HG03139 (cell line): ENCODE results near the gene RIMBP3B.
"Not testable (repeated sequence)": the region's sequence is repeated elsewhere in the genome, so short reads cannot be mapped to it uniquely, and the experiment has no call there.

Experiments used
- ATAC-seq: cut with Tn5 transposase; IDR thresholded peaks from one replicate; pipeline ENCODE4 v1.9.1; 2021; ENCODE audit not compliant: unreplicated experiment

The RIMBP3B gene

GRCh38 chr22:21383701-21384467 lies at the start of gene RIMBP3B:
Gene RIMBP3B, plus strand, starts transcription at chr22:21383751. Its CDS starts 108 bp downstream, at chr22:21383859.
- peak; percentile 60 for ATAC-seq

DNA sequence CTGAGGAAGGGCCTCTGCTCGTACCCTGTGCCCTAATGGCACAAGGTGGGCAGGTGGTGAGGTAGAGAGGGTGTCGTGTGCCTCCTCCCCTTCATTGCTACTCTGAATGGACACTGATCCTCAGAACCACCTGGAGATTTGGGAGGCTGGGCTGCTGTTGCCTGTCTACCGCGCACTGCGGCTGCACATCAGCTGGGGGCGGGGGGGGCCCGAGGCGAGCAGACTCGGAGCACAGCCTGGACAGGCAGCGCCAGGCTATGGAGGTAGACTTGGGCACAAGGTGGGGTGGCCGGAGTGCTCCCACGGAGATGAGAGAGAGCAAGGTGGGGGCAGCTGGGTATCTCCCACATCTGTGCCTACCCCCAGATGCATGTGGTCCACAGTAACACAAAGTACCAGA lies 26.0 kb upstream of the RIMBP3B start:
- not testable (repeated sequence) for ATAC-seq

GRCh38 chr22:21360525-21360924 lies 23.0 kb upstream of the RIMBP3B start:
- not testable (repeated sequence) for ATAC-seq

DNA sequence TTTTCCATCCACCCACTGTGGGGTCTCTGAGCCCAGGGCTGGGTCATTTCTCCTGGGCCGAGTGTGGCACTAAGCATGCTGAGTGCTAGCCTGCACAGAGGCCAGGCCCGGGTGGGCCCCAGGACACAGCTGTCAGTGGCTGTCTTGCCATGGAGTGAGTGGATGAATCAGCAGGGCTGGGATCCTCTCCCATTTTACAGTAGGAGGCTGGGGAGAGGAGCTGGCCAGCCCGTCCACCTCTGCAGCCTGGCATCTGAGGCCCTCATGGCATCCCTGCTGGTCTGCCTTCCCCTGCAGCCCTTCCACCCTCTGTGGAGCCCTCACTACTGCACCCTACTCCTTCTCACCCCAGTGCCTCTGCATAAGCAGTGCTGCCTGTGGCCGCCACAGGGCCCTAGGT lies 21.1 kb upstream of the RIMBP3B start:
- ATAC-seq, result not testable (repeated sequence)

DNA sequence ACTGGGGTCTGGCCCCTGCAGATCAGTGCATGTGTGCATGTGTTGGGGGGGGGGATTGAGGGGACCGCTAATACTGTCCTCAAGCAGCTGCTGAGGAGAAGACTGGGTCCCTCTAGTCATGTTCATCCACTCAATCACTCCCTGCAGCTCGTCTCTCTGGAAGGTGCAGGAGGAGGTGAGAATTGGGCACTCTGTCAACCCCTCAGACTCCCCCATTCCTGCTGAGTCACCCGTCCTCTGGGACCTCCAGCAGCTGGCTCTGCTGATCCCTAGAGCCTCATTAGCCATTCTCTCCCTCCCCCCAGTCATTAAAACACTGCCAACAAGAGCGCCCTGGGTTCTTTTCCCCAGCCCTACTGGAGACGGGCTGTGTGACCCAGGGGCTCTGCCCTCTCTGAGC lies 20.5 kb upstream of the RIMBP3B start:
- ATAC-seq, result not testable (repeated sequence)

- not testable (repeated sequence) for ATAC-seq
Measured at GRCh38 chr22:21363803-21364202, 19.7 kb upstream of the RIMBP3B start.

- not testable (repeated sequence) for ATAC-seq
Measured at GRCh38 chr22:21364362-21364761, 19.2 kb upstream of the RIMBP3B start.

DNA sequence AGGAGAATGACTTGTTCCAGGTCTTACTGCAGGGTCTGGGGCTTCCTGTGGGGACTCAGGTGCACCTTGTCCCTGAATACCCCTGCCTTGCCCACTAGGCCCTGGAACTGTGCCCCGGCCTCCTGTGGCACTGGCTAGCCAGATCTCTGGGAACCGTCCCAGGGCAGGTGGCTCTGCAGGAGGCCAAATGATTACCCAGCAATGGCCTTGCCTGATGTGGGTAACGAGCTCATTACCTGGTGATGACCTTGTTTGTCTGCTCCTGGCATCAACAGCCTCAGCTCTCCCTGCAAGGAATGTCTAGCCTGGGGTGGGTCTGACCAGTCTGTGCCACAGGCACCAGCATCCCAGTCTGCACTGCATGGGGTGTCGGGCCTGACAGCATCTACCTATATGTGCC lies 18.2 kb upstream of the RIMBP3B start:
- not testable (repeated sequence) for ATAC-seq

DNA sequence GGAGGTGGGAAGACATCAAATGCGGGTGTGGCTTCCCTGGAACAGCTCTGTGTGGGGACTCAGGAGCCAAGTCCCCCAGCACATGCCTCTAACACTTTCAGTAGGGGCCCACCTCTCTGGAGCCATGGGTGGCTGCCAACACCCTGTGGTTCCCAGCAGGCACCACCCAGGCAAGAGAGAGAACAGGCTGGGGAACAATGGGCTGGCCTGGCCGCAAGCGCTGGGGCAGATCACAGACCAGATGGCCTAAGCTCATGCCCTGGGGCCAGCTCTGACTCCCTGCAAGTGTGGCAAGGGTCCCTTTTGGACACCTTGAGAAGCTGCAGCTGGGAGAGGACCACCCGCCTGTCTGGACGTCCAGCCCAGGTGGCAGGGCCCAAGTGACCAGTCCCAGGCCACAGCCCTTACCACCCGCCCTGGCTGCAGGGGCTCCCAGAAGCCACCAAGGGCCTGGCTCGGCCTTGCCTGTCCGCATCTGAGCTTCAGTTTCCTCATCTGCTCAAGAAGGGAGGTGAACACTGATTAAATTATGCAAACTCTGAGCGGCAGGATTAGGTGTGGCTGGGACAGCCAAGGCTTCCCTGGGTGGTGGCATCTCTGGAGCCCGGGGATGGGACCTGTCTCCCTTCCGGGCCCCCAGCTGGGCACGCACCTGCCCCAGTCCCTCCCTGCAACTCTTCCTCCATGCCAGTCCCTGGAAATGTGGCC lies 14.8 kb upstream of the RIMBP3B start:
- not testable (repeated sequence) for ATAC-seq

- not testable (repeated sequence) for ATAC-seq
Measured at GRCh38 chr22:21375880-21376279, 7.7 kb upstream of the RIMBP3B start.

GRCh38 chr22:21384468-21385357 lies 1.2 kb downstream of the RIMBP3B start:
- peak; percentile 29 for ATAC-seq

GRCh38 chr22:21389480-21389879 lies 5.9 kb downstream of the RIMBP3B start:
- ATAC-seq, result not testable (repeated sequence)

DNA sequence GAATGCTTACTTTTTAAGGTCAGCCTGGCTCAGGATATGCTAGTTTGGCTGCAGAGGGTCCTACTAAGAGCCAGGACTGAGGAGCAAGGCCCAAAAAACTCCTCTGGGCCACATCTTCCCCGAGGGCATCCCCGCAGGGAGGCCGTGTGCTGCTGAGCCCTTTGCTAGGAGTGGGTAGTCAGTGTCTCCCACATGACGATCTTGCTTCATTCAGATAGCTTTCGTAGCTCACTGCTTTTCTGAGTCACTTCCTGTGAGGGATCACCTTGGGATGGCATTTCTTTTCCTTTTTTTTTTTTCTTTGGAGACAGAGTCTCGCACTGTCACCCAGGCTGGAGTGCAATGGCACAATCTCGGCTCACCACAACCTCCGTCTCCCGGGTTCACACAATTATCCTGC lies 6.5 kb downstream of the RIMBP3B start:
- not testable (repeated sequence) for ATAC-seq

GRCh38 chr22:21394613-21395012 lies 11.1 kb downstream of the RIMBP3B start:
- not testable (repeated sequence) for ATAC-seq

DNA sequence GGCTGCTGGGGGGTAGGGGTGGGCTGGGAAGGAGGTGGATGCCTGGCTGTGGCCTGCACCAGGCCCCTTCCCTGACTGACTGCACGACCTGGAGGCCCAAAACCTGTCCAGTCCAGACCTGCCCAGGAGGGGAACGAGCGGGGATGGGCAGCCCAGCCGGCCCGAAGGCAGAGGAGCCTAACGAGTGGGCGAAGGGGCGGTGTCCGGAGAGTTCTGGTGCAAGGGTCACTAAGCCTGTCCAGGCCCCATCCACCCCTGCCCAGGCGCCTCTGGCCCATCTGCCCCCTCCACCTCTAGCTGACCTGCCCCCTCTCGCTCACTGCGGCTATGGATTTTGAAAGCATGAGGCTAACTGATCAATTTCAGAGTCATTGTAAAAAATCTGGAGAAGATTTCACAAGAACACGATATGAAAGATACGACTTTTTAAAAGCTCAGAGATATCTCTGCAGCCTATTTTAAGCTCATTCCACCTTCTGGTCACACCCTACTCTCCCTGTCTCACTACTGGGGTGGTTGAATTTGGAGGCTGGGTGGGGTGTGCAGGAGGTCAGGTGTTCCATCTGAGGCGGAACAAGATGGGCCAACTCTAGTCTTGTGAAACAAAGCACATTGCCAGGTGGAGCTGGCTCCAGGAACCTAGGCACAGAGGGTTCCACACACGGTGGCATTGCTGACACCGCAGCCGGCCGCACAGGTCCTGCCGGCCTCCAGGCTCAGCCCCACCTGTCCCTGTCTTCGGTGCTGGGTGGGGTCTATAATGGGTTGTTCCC lies 17.8 kb downstream of the RIMBP3B start:
- not testable (repeated sequence) for ATAC-seq

GRCh38 chr22:21402763-21403314 lies 19.3 kb downstream of the RIMBP3B start:
- ATAC-seq, result not testable (repeated sequence)

GRCh38 chr22:21407139-21407538 lies 23.6 kb downstream of the RIMBP3B start:
- not testable (repeated sequence) for ATAC-seq

- ATAC-seq, result not testable (repeated sequence)
Measured at GRCh38 chr22:21407792-21408191, 24.2 kb downstream of the RIMBP3B start.

DNA sequence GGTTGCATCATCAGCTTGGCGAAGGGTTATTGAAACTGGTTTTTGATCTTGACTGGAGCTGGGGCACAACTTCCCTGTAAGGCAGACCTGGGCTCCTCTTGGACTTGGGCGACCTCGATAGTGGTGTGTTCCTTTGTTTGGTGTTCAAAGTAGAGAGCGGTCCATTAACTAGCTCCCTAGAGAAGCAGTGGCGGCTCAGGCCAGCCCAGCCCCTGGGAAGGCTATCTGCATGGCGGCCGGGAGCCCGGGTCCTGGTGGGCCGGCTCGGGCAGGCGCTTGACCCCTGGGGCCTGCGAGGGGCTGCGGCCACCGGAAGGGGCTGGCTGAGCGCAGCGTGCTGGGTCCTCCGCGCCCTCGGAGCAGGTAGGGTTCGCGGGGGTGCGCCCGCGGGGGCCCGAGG lies 32.8 kb downstream of the RIMBP3B start:
- ATAC-seq, result not testable (repeated sequence)

GRCh38 chr22:21417227-21417746 lies 33.7 kb downstream of the RIMBP3B start, which contains the start of gene HIC2:
Gene HIC2, plus strand, starts transcription at chr22:21417371. Its CDS starts 25,461 bp downstream, at chr22:21442832.
- ATAC-seq, result peak; percentile 66
